Measurements from ENCODE around the gene ACAP3. TPM values are rescaled to one million over a fixed set of nuclear protein-coding genes. Genes with fewer than 3 reads are reported as not detected.

ACAP3 gene
- total RNA-seq, 4 donors from 2014 or later: 18.4 to 31.9 (median 25.8) TPM

DNA sequence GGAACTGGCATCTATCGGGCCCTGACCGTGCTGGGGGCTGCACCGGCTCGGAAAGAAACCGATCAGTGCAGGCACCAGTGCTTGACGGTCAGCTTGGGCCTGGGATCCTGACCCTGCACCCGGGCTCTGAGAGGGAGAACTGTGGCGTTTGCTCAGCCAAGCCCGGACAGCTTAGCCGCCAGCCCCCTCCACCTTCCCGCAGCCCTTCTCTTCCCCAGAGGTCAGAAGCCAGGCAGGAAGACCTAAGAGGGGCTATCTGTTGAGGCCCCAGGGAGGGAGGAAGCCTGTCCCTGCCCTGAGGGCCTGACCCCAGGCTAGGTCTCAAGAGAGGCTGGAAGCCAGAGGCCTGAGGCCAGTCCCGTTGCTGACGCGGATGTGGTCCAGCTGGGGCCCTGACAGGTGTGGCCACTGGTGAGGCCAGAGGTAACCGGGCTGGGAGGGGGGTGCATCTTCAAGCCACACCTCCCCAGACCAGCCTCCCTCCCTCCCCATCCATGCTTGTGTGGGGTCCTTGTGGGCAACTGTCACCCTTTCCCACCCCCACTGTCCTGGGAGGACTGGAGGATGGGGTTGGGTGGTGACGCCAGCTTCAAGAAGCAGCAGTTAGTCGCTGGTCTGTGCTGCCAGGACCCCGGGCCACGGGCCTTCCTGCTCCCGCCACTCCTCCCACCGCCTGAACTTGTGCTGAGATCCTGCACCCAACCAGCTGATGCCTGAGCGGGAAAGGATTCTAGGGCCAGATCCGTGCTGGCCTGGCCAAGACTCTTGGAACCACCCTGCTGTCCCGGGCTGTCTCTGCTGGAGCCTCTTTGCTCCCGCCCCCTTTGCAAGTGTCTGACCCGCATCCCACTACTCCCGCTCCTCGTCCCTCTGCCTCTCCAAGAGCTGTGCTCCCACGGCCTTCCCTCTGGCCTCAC, 44.0 kb upstream of the ACAP3 start:
- peak in 1 of 2 donors; percentile 58 for DNase-seq
- H3K27ac ChIP-seq: peak overlapping the region; percentile 59 to 67 (median 64)
- H3K36me3 ChIP-seq: no peaks in the 10 kb centered on the region
- ATAC-seq: no peak
- H3K9me3 ChIP-seq: no peaks in the 10 kb centered on the region
- TF ChIP-seq POLR2A (IDR thresholded peaks at IDR 0.05): no peak
- TF ChIP-seq, protein P1, sequence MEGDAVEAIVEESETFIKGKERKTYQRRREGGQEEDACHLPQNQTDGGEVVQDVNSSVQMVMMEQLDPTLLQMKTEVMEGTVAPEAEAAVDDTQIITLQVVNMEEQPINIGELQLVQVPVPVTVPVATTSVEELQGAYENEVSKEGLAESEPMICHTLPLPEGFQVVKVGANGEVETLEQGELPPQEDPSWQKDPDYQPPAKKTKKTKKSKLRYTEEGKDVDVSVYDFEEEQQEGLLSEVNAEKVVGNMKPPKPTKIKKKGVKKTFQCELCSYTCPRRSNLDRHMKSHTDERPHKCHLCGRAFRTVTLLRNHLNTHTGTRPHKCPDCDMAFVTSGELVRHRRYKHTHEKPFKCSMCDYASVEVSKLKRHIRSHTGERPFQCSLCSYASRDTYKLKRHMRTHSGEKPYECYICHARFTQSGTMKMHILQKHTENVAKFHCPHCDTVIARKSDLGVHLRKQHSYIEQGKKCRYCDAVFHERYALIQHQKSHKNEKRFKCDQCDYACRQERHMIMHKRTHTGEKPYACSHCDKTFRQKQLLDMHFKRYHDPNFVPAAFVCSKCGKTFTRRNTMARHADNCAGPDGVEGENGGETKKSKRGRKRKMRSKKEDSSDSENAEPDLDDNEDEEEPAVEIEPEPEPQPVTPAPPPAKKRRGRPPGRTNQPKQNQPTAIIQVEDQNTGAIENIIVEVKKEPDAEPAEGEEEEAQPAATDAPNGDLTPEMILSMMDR (IDR thresholded peaks at IDR 0.05 in 4 of 5, conservative IDR thresholded peaks at IDR 0.05 in 1 of 5): no peak
- no peak overlapping the region for H3K4me3 ChIP-seq
- intact Hi-C loops (cut with DNase I; ENCODE audit: low total_unique reads): no loop called here
- peaks cover 0 to 16% (median 7%) of the 10 kb centered on the region in 3 donors for H3K27me3 ChIP-seq
- in situ Hi-C loops (cut with MboI; ENCODE audit: low sequenced_read_pairs in 4 of 4): no loop called here
- H3K4me1 ChIP-seq: peaks cover 27 to 44% of the 10 kb centered on the region in 2 donors

DNA sequence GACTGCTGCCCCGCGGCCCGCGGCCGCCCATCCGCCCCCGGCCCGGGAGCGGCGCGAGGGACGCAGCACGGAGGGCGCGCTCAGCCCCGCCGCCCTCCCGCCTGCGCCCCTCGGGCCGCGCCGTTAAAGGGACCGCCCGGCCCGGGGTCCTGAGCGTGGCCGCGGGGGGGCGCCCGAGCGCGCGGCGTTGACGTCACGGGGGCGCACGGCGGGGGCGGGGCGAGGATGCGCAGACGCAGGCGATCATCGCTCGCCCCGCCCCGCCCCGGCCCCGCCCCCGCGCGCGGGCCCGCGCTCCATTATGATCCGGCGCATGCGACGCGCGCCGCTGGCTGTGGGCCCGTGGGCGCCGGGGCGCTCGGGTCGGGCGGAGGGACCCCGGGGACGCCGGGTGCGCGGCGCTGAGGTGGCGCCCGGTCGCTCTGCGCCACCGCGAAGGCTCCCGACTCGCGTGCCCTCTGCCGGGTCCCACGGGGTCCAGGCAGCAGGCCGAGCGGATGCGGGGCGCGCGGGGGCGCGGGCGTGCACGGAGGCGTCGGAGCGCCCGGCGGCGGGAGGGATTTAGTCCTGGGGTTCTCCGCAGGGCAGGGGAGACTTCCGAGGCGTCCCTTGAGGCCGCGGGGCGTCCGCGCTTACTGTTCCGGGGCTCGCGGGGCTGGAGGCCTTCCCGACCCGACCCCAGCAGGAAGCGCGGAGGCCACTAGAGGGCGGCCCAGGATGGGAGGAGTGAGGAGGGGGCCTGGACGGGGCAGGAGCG, 41.7 kb upstream of the ACAP3 start, which contains the start of gene DVL1:
Gene DVL1 (minus strand): TSS at position 163 of the 757 bp plus-strand sequence. CDS start 353 bp downstream, outside the sequence.
- peak within 1 kb of the TSS; percentile 96 to 99 (median 98) for H3K27ac ChIP-seq
- H3K4me3 ChIP-seq: peak within 1 kb of the TSS; percentile 61 to 89 (median 72)
- ATAC-seq (peak; percentile 48 to 57), DNase-seq (no peak)
- peaks cover 0 to 10% (median 0%) of the 10 kb centered on the region in 3 donors for H3K27me3 ChIP-seq
- TF ChIP-seq, protein P1 (IDR thresholded peaks at IDR 0.05 in 4 of 5, conservative IDR thresholded peaks at IDR 0.05 in 1 of 5): peak; percentile 39 to 77 (median 63)
- TF ChIP-seq POLR2A (IDR thresholded peaks at IDR 0.05): peak; percentile 75 to 81
- no peaks in the 10 kb centered on the region for H3K36me3 ChIP-seq
- intact Hi-C loops (cut with DNase I; ENCODE audit: low total_unique reads) (loop anchor here (1.0 to 5.0 kb wide), 5 partner anchors 25 to 367 kb away; partner anchors contain the start of genes AURKAIP1, CCNL2, CPTP and INTS11), in situ Hi-C loops (cut with MboI; ENCODE audit: low sequenced_read_pairs in 4 of 4) (no loop called here)
- peaks cover 50 to 58% of the 10 kb centered on the region in 2 donors for H3K4me1 ChIP-seq
- H3K9me3 ChIP-seq: no peaks in the 10 kb centered on the region

DNA sequence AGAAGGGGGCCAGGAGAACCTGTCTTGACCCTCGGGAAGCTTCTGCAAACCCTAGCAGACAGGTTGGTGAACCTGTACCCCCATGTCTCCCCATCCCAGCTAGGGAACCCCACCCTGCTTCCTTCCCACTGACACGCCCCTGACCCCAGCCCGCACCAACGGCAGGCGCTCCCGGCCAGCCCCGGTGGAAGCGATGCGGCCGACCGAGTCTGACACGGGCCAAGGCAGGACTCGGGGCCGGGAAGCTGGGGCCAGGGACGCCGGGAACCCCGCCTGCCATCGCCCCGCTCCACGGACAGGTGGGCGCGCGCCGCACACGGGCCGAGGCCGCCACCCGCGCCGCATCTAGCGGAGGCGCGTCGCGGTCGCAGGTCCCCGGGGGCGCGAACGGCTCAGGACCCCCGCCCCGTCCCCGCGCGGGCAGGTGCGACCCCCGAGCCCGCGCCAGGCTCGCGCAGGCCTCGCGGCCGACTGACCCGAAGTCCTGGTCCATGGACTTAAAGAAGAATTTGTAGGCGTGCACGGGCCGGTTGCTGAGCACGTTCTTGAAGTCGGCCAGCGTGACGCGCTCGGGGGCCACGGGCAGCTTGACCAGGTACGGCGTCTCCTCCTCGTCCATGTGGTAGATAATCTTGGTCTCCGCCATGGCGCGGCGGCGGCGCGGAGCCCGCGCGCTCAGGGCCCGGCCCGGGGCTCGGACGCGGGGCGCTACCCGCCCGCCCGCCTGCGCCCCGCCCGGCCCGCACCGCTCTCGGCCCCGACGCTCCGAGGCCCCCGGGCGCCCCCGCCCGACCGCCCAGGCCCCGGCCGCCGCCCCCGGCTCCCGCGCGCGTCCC, 40.9 kb upstream of the ACAP3 start:
- Histone ChIP-seq H3K27me3 (peaks cover 0 to 2% (median 0%) of the 10 kb centered on the region in 3 donors), H3K4me3 (peak overlapping the region; percentile 56 to 74 (median 60)), H3K36me3 (no peaks in the 10 kb centered on the region), H3K4me1 (peaks cover 55 to 59% of the 10 kb centered on the region in 2 donors), H3K9me3 (no peaks in the 10 kb centered on the region), H3K27ac (peak overlapping the region; percentile 96 to 99 (median 98))
- DNase-seq: no peak
- ATAC-seq: peak; percentile 9 to 16
- in situ Hi-C loops (cut with MboI; ENCODE audit: low sequenced_read_pairs in 4 of 4) (no loop called here), intact Hi-C loops (cut with DNase I; ENCODE audit: low total_unique reads) (loop anchor here (1.0 to 5.0 kb wide), 6 partner anchors 24 to 366 kb away; partner anchors contain the start of genes AURKAIP1, CCNL2, CPTP and INTS11)
- TF ChIP-seq, protein P1 (IDR thresholded peaks at IDR 0.05 in 4 of 5, conservative IDR thresholded peaks at IDR 0.05 in 1 of 5): no peak
- no peak for TF ChIP-seq POLR2A (IDR thresholded peaks at IDR 0.05)

All from gastrocnemius medialis (tissue), 4 donors.